PC-9 (cell line): ENCODE data around the gene ZFAND2B. TPM values are rescaled to one million over a fixed set of nuclear protein-coding genes. Genes with fewer than 3 reads are reported as not detected.
A peak's percentile ranks its signal among the peaks of the same experiment; 100 is the strongest.

Experiments used
- BruUV-seq: library from RNA; stranded (reverse); fragments of 400-500 nt; replicated peaks from 2 replicates; lab custom pipeline; 2021; lab: Mats Ljungman, UMichigan
- CTCF ChIA-PET: fragments of 300-600 bp; sonication (Branson Sonifier 250); formaldehyde crosslinking; loops from one replicate; lab custom pipeline; 2022; ENCODE audit warnings: antibody characterized with exemption; lab: Charles Lee
- POLR2A ChIA-PET: fragments of 300-600 bp; sonication (Branson Sonifier 250); formaldehyde crosslinking; loops from one replicate; lab custom pipeline; 2022; ENCODE audit warnings: antibody characterized with exemption; ENCODE audit not compliant: unreplicated experiment; lab: Charles Lee
- DNase-seq, 2 experiments: peaks; one replicate each; pipeline versions ENCODE4 v3.0.0 to v3.0.0-alpha.2; 2015 to 2022; ENCODE audit warnings: mixed read lengths in 1 of 2
- H2AFZ ChIP-seq: fragments of 200-600 bp; sonication (generic); 2 replicates; pipeline ENCODE4 v1.8.1; 2017; ENCODE audit warnings: antibody characterized with exemption
- H3F3A ChIP-seq: fragments of 200-600 bp; sonication (generic); 2 replicates; pipeline ENCODE4 v1.8.1; 2017; ENCODE audit warnings: antibody characterized with exemption, mild to moderate bottlenecking, low read depth; ENCODE audit not compliant: insufficient read depth
- H3K27ac ChIP-seq: fragments of 200-600 bp; sonication (generic); 2 replicates; pipeline ENCODE4 v1.6.1; 2016; ENCODE audit warnings: mixed run types
- H3K27me3 ChIP-seq: fragments of 200-600 bp; sonication (generic); 2 replicates; pipeline ENCODE4 v1.6.1; 2016; ENCODE audit warnings: low read depth, mixed run types; ENCODE audit not compliant: insufficient read depth
- H3K36me3 ChIP-seq: fragments of 200-600 bp; sonication (generic); 2 replicates; pipeline ENCODE4 v1.6.1; 2016; ENCODE audit warnings: low read depth, mixed run types
- H3K4me1 ChIP-seq: fragments of 200-600 bp; sonication (generic); replicated peaks from 2 replicates; pipeline ENCODE4 v1.6.1; 2016; ENCODE audit warnings: mixed run types; ENCODE audit not compliant: insufficient read depth
- H3K4me2 ChIP-seq: fragments of 200-600 bp; sonication (generic); 2 replicates; pipeline ENCODE4 v1.6.1; 2017; ENCODE audit warnings: mixed run types
- H3K4me3 ChIP-seq: fragments of 200-600 bp; sonication (generic); 2 replicates; pipeline ENCODE4 v1.6.1; 2016; ENCODE audit warnings: mixed run types
- H3K79me2 ChIP-seq: fragments of 200-600 bp; sonication (generic); 2 replicates; pipeline ENCODE4 v1.6.1; 2017; ENCODE audit warnings: low read depth, mixed run types
- H3K9me2 ChIP-seq: fragments of 200-600 bp; sonication (generic); 2 replicates; pipeline ENCODE4 v1.8.1; 2017; ENCODE audit warnings: mild to moderate bottlenecking; ENCODE audit not compliant: insufficient read depth
- H3K9me3 ChIP-seq: fragments of 200-600 bp; sonication (generic); 2 replicates; pipeline ENCODE4 v1.8.1; 2016; ENCODE audit warnings: low read depth; ENCODE audit not compliant: insufficient read depth
- H4K20me1 ChIP-seq: fragments of 200-600 bp; sonication (generic); 2 replicates; pipeline ENCODE4 v1.8.1; 2017; ENCODE audit not compliant: insufficient read depth
- CTCF ChIP-seq: fragments of 200-600 bp; sonication (generic); conservative IDR thresholded peaks from 2 replicates; pipeline ENCODE4 v1.6.1; 2017; ENCODE audit warnings: mixed run types, antibody characterized with exemption, mild to moderate bottlenecking, moderate library complexity
- EZH2 ChIP-seq: fragments of 200-600 bp; sonication (generic); IDR thresholded peaks from 2 replicates; pipeline ENCODE4 v1.8.0; 2017; ENCODE audit warnings: antibody characterized with exemption, low read depth
- intact Hi-C: fragments of 100-400 bp; cut with micrococcal nuclease; formaldehyde crosslinking; loops from one replicate; pipeline ENCODE4 v1.10.0; 2022; ENCODE audit not compliant: unreplicated experiment
- total RNA-seq: library from RNA; stranded (reverse); gene quantifications from 2 replicates; pipeline ENCODE4 v1.2.3, GENCODE V29; 2021

ZFAND2B gene
- total RNA-seq, 1 experiment from 2014 or later = 24.6 TPM

GRCh38 chr2:219214786-219215185 lies 8.2 kb downstream of the ZFAND2B start:
- Histone ChIP-seq H4K20me1 (no peaks in the 10 kb centered on the region), H3K9me2 (no peaks in the 10 kb centered on the region), H3K4me2 (no peak overlapping the region), H2AFZ (no peak overlapping the region), H3K79me2 (peaks cover 7% of the 10 kb centered on the region), H3K4me1 (peaks cover 13% of the 10 kb centered on the region), H3K4me3 (no peak overlapping the region), H3K36me3 (no peaks in the 10 kb centered on the region), H3K27ac (no peak overlapping the region), H3K9me3 (no peaks in the 10 kb centered on the region), H3F3A (peaks cover 16% of the 10 kb centered on the region; the same call in 1 of the 2 replicates), H3K27me3 (no peaks in the 10 kb centered on the region)
- ChIA-PET CTCF (interaction anchor here (0.5 kb wide), 1 partner anchor 55 kb away, joined by 3 read pairs; no protein-coding TSS in a partner anchor), POLR2A (interaction anchor here (0.6 kb wide), 1 partner anchor 150 kb away, joined by 4 read pairs; no protein-coding TSS in a partner anchor)
- intact Hi-C loops = no loop called here
- TF ChIP-seq CTCF (no peak), EZH2 (no peak)
- BruUV-seq = no TSS peak
- no peak for DNase-seq

- no peaks in the 10 kb centered on the region for H3K27me3 ChIP-seq
- H3K79me2 ChIP-seq = peaks cover 7% of the 10 kb centered on the region
- no peaks in the 10 kb centered on the region for H3K36me3 ChIP-seq
- H3K9me3 ChIP-seq = no peaks in the 10 kb centered on the region
- ChIA-PET CTCF (interaction anchor here (0.5 to 0.6 kb wide), 2 partner anchors 9 to 32 kb away, joined by 3 read pairs; partner anchors contain the start of gene ZFAND2B), POLR2A (no interaction called here)
- H3K27ac ChIP-seq = no peak overlapping the region
- no peak for DNase-seq
- H3F3A ChIP-seq = peaks cover 16% of the 10 kb centered on the region; the same call in 1 of the 2 replicates
- H2AFZ ChIP-seq = no peak overlapping the region
- H4K20me1 ChIP-seq = no peaks in the 10 kb centered on the region
- TF ChIP-seq CTCF (no peak), EZH2 (no peak)
- no peak overlapping the region for H3K4me3 ChIP-seq
- no peak overlapping the region for H3K4me2 ChIP-seq
- peaks cover 13% of the 10 kb centered on the region for H3K4me1 ChIP-seq
- intact Hi-C loops = no loop called here
- BruUV-seq = no TSS peak
- H3K9me2 ChIP-seq = no peaks in the 10 kb centered on the region
These were observed 9.4 kb downstream of the ZFAND2B start for GRCh38 chr2:219215871-219216534.

GRCh38 chr2:219216535-219216915 lies 9.9 kb downstream of the ZFAND2B start:
- intact Hi-C loops = no loop called here
- Histone ChIP-seq H3K4me2 (no peak overlapping the region), H2AFZ (no peak overlapping the region)

More at GRCh38 chr2:219216535-219216915, 9.9 kb downstream of the ZFAND2B start:
- TF ChIP-seq CTCF (no peak), EZH2 (no peak)
- Histone ChIP-seq H3K4me3 (no peak overlapping the region), H3K27me3 (no peaks in the 10 kb centered on the region), H3K9me3 (no peaks in the 10 kb centered on the region), H3K36me3 (no peaks in the 10 kb centered on the region), H3K9me2 (no peaks in the 10 kb centered on the region), H3K27ac (peak overlapping the region; percentile 90; the same call in 1 of the 2 replicates), H3F3A (peaks cover 16% of the 10 kb centered on the region; the same call in 1 of the 2 replicates), H3K4me1 (peaks cover 13% of the 10 kb centered on the region), H4K20me1 (no peaks in the 10 kb centered on the region), H3K79me2 (peaks cover 7% of the 10 kb centered on the region)
- DNase-seq = no peak
- ChIA-PET CTCF (interaction anchor here (0.5 to 1.3 kb wide), 3 partner anchors 10 to 79 kb away, joined by 3 to 5 read pairs (median 3); partner anchors contain the start of gene ZFAND2B), POLR2A (no interaction called here)
- BruUV-seq = no TSS peak
